Daoy (cell line): Measurements from ENCODE around the gene EDAR. TPM values are rescaled to one million over a fixed set of nuclear protein-coding genes. Genes with fewer than 3 reads are reported as not detected.

Experiments used
- DNase-seq: peaks from one replicate; pipeline ENCODE4 v3.0.0-alpha.2; 2015; ENCODE audit warnings: low read depth
- total RNA-seq: library from RNA; depleted of rRNA; stranded (reverse); fragments of >200 nt; shearing (Covaris generic); gene quantifications from 2 replicates; pipeline ENCODE4 v1.2.3, GENCODE V29; 2014

The EDAR gene
- total RNA-seq, 1 experiment from 2014 or later = not detected

GRCh38 chr2:108967757-108968156 is 21.3 kb downstream of the EDAR start:
- no peak for DNase-seq

GRCh38 chr2:108965540-108966289 is 23.3 kb downstream of the EDAR start:
- no peak for DNase-seq

- DNase-seq = no peak
Observed at GRCh38 chr2:108963057-108963456, 26.0 kb downstream of the EDAR start.

- no peak for DNase-seq
Observed at GRCh38 chr2:108961796-108962195, 27.2 kb downstream of the EDAR start.

- DNase-seq = no peak
Observed at GRCh38 chr2:108960006-108960405, 29.0 kb downstream of the EDAR start.

- no peak for DNase-seq
Observed at GRCh38 chr2:108959401-108959800, 29.6 kb downstream of the EDAR start.

- DNase-seq = no peak
Observed at GRCh38 chr2:108958632-108959341, 30.2 kb downstream of the EDAR start.

GRCh38 chr2:108958002-108958401 is 31.0 kb downstream of the EDAR start:
- no peak for DNase-seq

- DNase-seq = no peak
Observed at GRCh38 chr2:108956375-108956774, 32.6 kb downstream of the EDAR start.

- DNase-seq = no peak
Observed at GRCh38 chr2:108950369-108951135, 38.5 kb downstream of the EDAR start.

- DNase-seq = no peak
Observed at GRCh38 chr2:108949316-108950239, 39.4 kb downstream of the EDAR start.

GRCh38 chr2:108947271-108947907 is 41.6 kb downstream of the EDAR start:
- no peak for DNase-seq

- no peak for DNase-seq
Observed at GRCh38 chr2:108946442-108946841, 42.6 kb downstream of the EDAR start.

- DNase-seq = no peak
Observed at GRCh38 chr2:108945969-108946368, 43.1 kb downstream of the EDAR start.

- no peak for DNase-seq
Observed at GRCh38 chr2:108944601-108945331, 44.3 kb downstream of the EDAR start.

GRCh38 chr2:108943751-108944150 is 45.3 kb downstream of the EDAR start:
- DNase-seq = no peak

- no peak for DNase-seq
Observed at GRCh38 chr2:108942888-108943287, 46.1 kb downstream of the EDAR start.

- DNase-seq = no peak
Observed at GRCh38 chr2:108942231-108942825, 46.7 kb downstream of the EDAR start.

- no peak for DNase-seq
Observed at GRCh38 chr2:108941767-108942166, 47.3 kb downstream of the EDAR start.

GRCh38 chr2:108941161-108941665 is 47.8 kb downstream of the EDAR start:
- no peak for DNase-seq
